AG08395 (cell line): ENCODE results near the gene KCNT2.
"Not testable (repeated sequence)": the region's sequence is repeated elsewhere in the genome, so short reads cannot be mapped to it uniquely, and the experiment has no call there.

Experiments used
- DNase-seq: peaks from one replicate; pipeline ENCODE4 v3.0.0; 2012; ENCODE audit warnings: mixed read lengths, low spot score

The KCNT2 gene

GRCh38 chr1:196317535-196318522, 290.4 kb downstream of the KCNT2 start:
- peak; percentile 30 for DNase-seq

GRCh38 chr1:196312739-196313138, 295.5 kb downstream of the KCNT2 start:
- DNase-seq, result no peak

- DNase-seq, result peak; percentile 17
These were observed 298.9 kb downstream of the KCNT2 start for GRCh38 chr1:196309386-196309785.

- no peak for DNase-seq
These were observed 300.1 kb downstream of the KCNT2 start for GRCh38 chr1:196308176-196308575.

- DNase-seq, result no peak
These were observed 301.8 kb downstream of the KCNT2 start for GRCh38 chr1:196306421-196306820.

- DNase-seq, result no peak
These were observed 303.0 kb downstream of the KCNT2 start for GRCh38 chr1:196305216-196305615.

- DNase-seq, result no peak
These were observed 305.3 kb downstream of the KCNT2 start for GRCh38 chr1:196302981-196303380.

- no peak for DNase-seq
These were observed 305.8 kb downstream of the KCNT2 start for GRCh38 chr1:196302420-196302819.

GRCh38 chr1:196295766-196296165, 312.5 kb downstream of the KCNT2 start:
- no peak for DNase-seq

- no peak for DNase-seq
These were observed 329.4 kb downstream of the KCNT2 start for GRCh38 chr1:196278816-196279215.

GRCh38 chr1:196277860-196278259, 330.4 kb downstream of the KCNT2 start:
- no peak for DNase-seq

- no peak for DNase-seq
These were observed 336.9 kb downstream of the KCNT2 start for GRCh38 chr1:196271212-196271947.

- DNase-seq, result not testable (repeated sequence)
These were observed 345.2 kb downstream of the KCNT2 start for GRCh38 chr1:196263086-196263485.

GRCh38 chr1:196260270-196260669, 348.0 kb downstream of the KCNT2 start:
- no peak for DNase-seq

- DNase-seq, result no peak
These were observed 348.9 kb downstream of the KCNT2 start for GRCh38 chr1:196259316-196259715.

GRCh38 chr1:196255762-196256161, 352.5 kb downstream of the KCNT2 start:
- no peak for DNase-seq

GRCh38 chr1:196229546-196229945, 378.7 kb downstream of the KCNT2 start:
- no peak for DNase-seq

- DNase-seq, result peak; percentile 6
These were observed 393.4 kb downstream of the KCNT2 start for GRCh38 chr1:196214866-196215265.

GRCh38 chr1:196209983-196210382, 398.3 kb downstream of the KCNT2 start:
- peak; percentile 71 for DNase-seq

GRCh38 chr1:196209265-196209664, 399.0 kb downstream of the KCNT2 start:
- peak; percentile 6 for DNase-seq

- no peak for DNase-seq
These were observed 400.5 kb downstream of the KCNT2 start for GRCh38 chr1:196207612-196208217.

- DNase-seq, result no peak
These were observed 402.4 kb downstream of the KCNT2 start for GRCh38 chr1:196205882-196206281.

- DNase-seq, result no peak
These were observed 411.8 kb downstream of the KCNT2 start for GRCh38 chr1:196196486-196196885.
